GM21825 (cell line): ENCODE data around the gene BPIFA3.
"Not testable (repeated sequence)": the region's sequence is repeated elsewhere in the genome, so short reads cannot be mapped to it uniquely, and the experiment has no call there.

Source experiments
- ATAC-seq: cut with Tn5 transposase; IDR thresholded peaks from one replicate; pipeline ENCODE4 v1.9.1; 2021; ENCODE audit warnings: mild to moderate bottlenecking, moderate library complexity; ENCODE audit not compliant: unreplicated experiment

Gene BPIFA3

GRCh38 chr20:33217052-33217451 is at the start of gene BPIFA3:
Gene BPIFA3, plus strand, starts transcription at chr20:33217352. Its CDS starts 185 bp downstream, at chr20:33217537.
- no peak for ATAC-seq

- no peak for ATAC-seq
Observed at GRCh38 chr20:33167859-33168258, 49.3 kb upstream of the BPIFA3 start, which contains the start of gene BPIFA2. Gene BPIFA2, plus strand, starts transcription at chr20:33168159. Its CDS starts 987 bp downstream, at chr20:33169146.

GRCh38 chr20:33169176-33169794 is 47.9 kb upstream of the BPIFA3 start:
- no peak for ATAC-seq

- no peak for ATAC-seq
Observed at GRCh38 chr20:33172781-33173180, 44.4 kb upstream of the BPIFA3 start.

- no peak for ATAC-seq
Observed at GRCh38 chr20:33175123-33175522, 42.0 kb upstream of the BPIFA3 start.

DNA sequence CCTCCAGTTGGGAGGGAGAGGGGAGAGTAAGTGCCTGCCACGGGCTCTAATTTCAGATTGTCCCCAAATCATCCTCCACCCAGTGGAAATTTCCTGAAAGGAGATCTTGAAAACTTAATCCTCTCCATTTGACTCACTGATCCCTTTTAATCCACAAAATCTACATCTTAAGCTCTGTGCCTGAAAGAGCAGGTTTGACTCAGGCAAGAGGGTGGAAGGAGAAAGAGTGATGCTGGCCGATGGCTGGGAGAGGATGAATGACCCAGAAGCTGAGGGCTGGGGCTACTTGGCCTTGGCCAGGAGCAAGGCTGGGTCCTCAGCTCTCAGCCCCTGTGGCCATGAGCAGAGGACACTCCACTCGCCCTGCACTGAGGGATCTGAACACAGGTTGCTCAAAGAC is 41.1 kb upstream of the BPIFA3 start:
- no peak for ATAC-seq

DNA sequence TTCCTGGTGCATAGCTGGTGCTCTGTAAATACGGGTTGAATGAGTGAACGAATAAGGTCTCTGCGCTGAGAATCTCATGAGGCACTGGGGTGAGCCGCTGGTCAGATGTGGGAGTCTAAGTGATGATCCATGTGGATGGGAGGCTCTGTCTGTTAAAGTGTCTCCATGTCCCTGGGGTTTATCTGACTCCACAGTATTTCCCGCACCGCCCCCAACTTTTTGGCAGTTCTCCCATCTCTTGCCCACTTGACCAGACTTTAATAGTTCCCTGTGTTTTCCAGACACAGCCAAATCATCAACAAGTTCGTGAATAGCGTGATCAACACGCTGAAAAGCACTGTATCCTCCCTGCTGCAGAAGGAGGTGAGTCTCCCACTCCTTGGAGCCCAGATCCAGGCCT is 39.3 kb upstream of the BPIFA3 start:
- no peak for ATAC-seq

DNA sequence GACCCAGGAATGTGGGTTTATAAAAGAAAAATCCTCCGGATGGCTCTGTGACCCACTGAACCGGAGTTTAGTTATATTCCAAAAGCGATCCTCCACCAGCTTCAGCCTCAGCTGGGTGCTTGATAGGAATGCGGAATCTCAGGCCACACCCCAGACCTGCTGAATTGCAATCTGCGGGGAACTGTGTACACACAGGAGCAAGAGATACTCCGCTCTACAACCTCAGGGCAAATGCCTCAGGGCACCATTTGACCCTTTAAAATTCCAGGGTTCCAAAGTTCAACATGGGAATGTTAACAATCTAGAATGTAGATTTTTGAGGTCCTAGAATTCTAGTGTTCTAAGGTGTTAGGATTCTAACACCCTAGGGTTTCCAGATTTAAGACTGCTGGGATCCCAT is 38.4 kb upstream of the BPIFA3 start:
- ATAC-seq = no peak

- ATAC-seq = no peak
Observed at GRCh38 chr20:33180169-33180568, 37.0 kb upstream of the BPIFA3 start.

DNA sequence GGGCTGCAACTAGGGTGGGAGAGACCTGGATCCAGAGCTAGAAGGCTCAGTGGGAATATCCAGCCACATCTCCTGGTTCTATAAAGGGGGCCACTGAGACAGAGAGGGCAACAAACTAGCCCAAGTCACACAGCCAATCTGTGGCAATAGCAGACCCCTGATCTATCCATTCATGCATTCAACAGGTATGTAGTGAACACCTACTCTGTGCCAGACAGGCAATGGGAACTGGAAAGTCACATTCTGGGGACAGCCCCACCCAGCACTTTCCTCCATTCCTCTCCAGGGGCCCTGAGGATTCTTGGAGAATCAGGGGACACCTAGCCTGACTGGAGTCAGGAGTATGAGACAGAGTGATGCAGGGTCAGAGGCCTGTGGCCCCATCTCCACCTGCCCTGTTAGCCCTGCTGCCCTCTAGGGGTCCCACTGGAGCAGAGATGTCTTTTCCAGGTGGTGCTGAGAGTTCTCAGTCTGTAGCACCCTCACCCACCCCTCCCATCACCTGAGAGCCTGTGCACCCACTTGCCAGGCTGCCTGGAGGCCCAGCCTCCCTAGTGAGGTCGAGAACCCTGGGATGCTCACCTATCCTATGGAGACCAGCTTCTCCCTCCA is 35.6 kb upstream of the BPIFA3 start:
- no peak for ATAC-seq

DNA sequence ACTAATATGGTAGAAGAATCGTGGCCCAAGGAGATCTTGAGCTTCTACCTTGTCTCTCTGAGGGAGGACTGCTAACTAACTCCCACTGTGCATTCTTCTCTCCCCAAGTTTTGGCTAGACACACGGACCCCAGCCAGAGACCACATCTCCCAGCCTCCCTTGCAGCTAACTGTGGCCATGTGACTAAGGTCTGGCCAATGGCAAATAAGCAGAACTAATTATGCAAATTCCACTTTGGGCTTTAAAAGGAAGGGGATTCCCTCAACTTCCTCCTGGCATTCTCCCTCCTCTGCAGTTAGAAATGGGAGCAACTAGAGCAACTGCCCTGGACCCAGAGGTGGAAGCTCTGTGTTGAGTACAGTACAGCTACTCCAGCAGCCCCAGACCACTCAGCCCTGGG is 33.8 kb upstream of the BPIFA3 start:
- no peak for ATAC-seq

GRCh38 chr20:33185031-33185590 is 32.0 kb upstream of the BPIFA3 start:
- ATAC-seq = not testable (repeated sequence)

DNA sequence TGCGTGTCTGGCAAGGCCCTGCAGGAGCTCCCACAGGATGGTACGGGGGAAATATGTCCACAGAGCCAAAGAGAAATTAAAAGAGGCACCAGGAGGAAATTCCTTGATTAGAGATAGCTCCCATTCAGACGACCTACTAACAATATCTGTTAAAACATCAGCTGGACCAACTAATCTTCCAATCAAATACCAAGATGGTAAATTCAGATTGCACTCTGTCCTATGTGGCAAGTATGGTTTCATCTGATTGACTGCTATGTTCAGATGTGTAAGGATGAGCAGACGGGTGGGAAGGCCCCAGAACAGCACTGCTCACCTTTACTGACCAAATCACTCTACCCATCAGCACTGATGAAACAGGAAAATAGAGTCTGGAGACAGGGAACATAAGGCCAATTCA is 29.7 kb upstream of the BPIFA3 start:
- ATAC-seq = no peak

DNA sequence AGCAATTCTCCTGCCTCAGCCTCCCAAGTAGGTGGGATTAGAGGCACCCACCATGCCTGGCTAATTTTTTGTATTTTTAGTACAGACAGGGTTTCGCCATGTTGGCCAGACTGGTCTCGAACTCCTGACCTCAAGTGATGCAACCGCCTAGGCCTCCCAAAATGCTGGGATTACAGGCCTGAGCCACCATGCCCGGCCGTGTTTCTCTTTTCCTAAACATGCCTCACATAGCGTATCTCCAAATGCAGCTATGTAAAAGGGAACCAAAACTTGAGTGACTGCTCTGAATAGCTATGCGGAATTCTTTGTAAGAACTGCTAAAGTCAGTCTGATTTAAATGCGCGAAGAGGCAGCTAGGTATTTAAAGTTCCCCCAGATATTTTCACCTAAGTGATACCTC is 28.7 kb upstream of the BPIFA3 start:
- ATAC-seq = no peak

DNA sequence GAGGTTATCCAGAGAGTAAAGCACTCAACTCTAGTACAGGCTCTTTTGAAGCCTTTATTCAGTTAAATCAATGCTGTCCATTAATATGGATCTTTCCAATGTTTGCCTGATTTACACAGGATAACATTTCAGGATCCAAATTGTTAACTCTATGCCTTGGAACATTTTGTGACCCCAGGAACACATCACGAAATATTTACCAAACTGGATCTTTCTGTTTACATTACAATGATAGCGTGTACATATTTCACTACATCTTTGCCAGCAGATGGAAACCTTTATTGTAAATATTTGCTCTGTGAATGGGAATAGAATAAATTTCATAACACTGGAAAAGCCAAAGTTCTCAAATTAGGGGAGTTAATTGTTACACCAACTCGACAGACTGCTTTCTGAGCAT is 25.7 kb upstream of the BPIFA3 start:
- no peak for ATAC-seq

DNA sequence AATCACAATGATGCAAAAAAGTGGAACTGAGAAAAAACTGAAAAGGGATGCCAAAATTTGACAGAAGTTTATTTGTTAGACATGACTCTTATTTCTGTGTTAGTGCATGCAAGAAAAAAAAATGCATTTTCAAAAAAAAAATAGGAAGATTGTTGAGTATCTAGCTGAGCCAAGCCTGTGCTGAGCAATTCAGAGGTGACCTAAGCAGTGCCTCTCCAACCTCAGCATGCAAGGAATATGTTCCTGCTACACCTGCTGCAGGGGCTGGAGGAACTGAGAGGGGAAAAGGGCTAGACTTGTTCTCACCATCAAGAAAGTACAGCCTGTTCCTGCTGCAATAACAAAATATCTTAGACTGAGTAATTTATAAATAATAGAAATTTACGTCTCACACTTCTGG is 25.2 kb upstream of the BPIFA3 start:
- no peak for ATAC-seq

- no peak for ATAC-seq
Observed at GRCh38 chr20:33192912-33193501, 24.1 kb upstream of the BPIFA3 start.

DNA sequence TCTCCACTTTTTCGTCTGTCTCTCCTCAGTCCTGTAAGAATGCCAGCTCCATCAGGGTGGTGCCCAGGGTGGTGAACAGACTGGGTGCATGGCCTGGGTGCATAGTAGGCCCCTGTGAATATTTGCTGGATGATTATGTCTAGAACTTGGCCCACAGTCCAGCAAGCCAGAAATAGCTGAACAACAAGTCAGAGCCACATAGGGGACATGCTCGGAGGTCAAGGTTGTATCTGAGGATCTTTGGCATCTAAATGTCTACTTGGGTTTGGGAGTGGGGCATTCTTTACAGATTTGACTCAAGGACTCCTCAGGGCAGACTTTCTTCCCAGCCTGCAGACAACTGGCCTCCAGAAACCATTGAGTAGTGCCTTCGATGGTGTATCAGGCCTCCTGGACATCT is 18.1 kb upstream of the BPIFA3 start:
- no peak for ATAC-seq

- no peak for ATAC-seq
Observed at GRCh38 chr20:33202451-33202850, 14.7 kb upstream of the BPIFA3 start.

- no peak for ATAC-seq
Observed at GRCh38 chr20:33203444-33203843, 13.7 kb upstream of the BPIFA3 start.

DNA sequence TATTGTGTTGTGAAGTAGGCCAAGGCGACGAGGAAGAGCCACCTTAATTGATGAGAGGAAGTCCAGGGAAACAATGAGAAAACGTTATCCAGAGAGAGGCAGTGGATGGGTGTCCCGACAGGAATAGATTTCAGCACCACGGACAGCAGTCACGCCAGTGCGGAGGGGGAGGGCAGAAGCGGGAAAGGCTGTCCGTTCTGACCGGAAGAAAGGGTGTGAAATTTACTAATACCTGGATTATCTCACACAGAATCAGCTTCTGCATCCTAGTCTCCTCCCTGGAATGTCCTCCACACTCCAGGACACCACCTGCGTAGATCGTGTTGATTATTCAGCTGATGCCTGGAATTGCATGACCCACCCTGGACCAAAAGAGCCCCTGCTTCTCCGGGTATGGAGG is 7.4 kb upstream of the BPIFA3 start:
- no peak for ATAC-seq

- ATAC-seq = no peak
Observed at GRCh38 chr20:33210371-33210770, 6.8 kb upstream of the BPIFA3 start.
